Measurements from ENCODE around the gene CFAP206. TPM values are rescaled to one million over a fixed set of nuclear protein-coding genes. Genes with fewer than 3 reads are reported as not detected.
A peak's percentile ranks its signal among the peaks of the same experiment; 100 is the strongest.

Gene CFAP206
- total RNA-seq (under 1 TPM in 1 of 5 donors, not detected in 4; 0.35 TPM), total RNA-seq (0 to 0.20 (median 0) reads per million in 29 experiments)
- 0.15 TPM for total RNA-seq (2013)

GRCh38 chr6:87407901-87408720, at the start of gene CFAP206:
Gene CFAP206 (plus strand): TSS chr6:87407972. CDS start chr6:87409840, 1,868 bp downstream.
- H3K27me3 Mint-ChIP-seq: peaks cover 10% of the 10 kb centered on the region in 2 donors
- H3K4me1 Mint-ChIP-seq: peaks cover 5 to 7% (median 6%) of the 10 kb centered on the region in 3 donors
- Histone ChIP-seq H3K36me3 (ENCODE audit: control insufficient read depth in 2 of 2, extremely low read depth in 1 of 2, insufficient read depth in 1 of 2, low read length in 1 of 2) (no peaks in the 10 kb centered on the region), H3K4me1 (ENCODE audit: control insufficient read depth in 1 of 2, extremely low read depth in 1 of 2, insufficient read depth in 2 of 2, low read length in 2 of 2) (peaks cover 5 to 6% of the 10 kb centered on the region in 2 experiments), H3K27ac (ENCODE audit: low read length) (peak within 1 kb of the TSS; percentile 40), H3K4me3 (ENCODE audit: control insufficient read depth in 1 of 2, extremely low read depth in 1 of 2, low read length in 1 of 2) (peak within 1 kb of the TSS; percentile 89 to 92), H3K27me3 (replicated peaks in 1 of 2; ENCODE audit: control insufficient read depth in 2 of 2, extremely low read depth in 1 of 2, insufficient read depth in 2 of 2, low read length in 1 of 2) (peaks cover 4 to 10% of the 10 kb centered on the region in 2 experiments), H3K9me3 (no peaks in the 10 kb centered on the region)
- DNase-seq: peak; percentile 61 to 90 (median 73)
- under 1% methylated on average over 46 of the region's 82 CpGs for WGBS (ENCODE audit: insufficient coverage)
- ChIA-PET CTCF (interaction anchor here (0.7 to 1.5 kb wide), 3 partner anchors 15 to 462 kb away, joined by 6 to 10 read pairs (median 7); no protein-coding TSS in a partner anchor), POLR2A (interaction anchor here (0.5 to 1.5 kb wide), 8 partner anchors 17 to 1892 kb away, joined by 3 to 14 read pairs (median 4); partner anchors contain the start of gene PNRC1 (in 1 of the 2))
- no peaks in the 10 kb centered on the region for H3K36me3 Mint-ChIP-seq
- ATAC-seq (replicated peaks in 1 of 4): peak; percentile 83 to 88 (median 86)
- no peaks in the 10 kb centered on the region for H3K9me3 Mint-ChIP-seq
- peak within 1 kb of the TSS; percentile 65 to 85 for H3K27ac Mint-ChIP-seq
- H3K4me3 Mint-ChIP-seq: peak within 1 kb of the TSS; percentile 83 to 86 (median 83)

GRCh38 chr6:87364602-87365252, 43.0 kb upstream of the CFAP206 start:
- ChIA-PET POLR2A (no interaction called here), CTCF (no interaction called here)
- Histone ChIP-seq H3K4me1 (ENCODE audit: control insufficient read depth in 1 of 2, extremely low read depth in 1 of 2, insufficient read depth in 2 of 2, low read length in 2 of 2) (no peaks in the 10 kb centered on the region), H3K9me3 (no peaks in the 10 kb centered on the region), H3K27ac (ENCODE audit: low read length) (no peak overlapping the region), H3K36me3 (ENCODE audit: control insufficient read depth in 2 of 2, extremely low read depth in 1 of 2, insufficient read depth in 1 of 2, low read length in 1 of 2) (no peaks in the 10 kb centered on the region), H3K27me3 (replicated peaks in 1 of 2; ENCODE audit: control insufficient read depth in 2 of 2, extremely low read depth in 1 of 2, insufficient read depth in 2 of 2, low read length in 1 of 2) (no peaks in the 10 kb centered on the region), H3K4me3 (ENCODE audit: control insufficient read depth in 1 of 2, extremely low read depth in 1 of 2, low read length in 1 of 2) (no peak overlapping the region)
- no peak overlapping the region for H3K4me3 Mint-ChIP-seq
- no peak for DNase-seq
- peaks cover 32% of the 10 kb centered on the region for H3K36me3 Mint-ChIP-seq
- peaks cover 9 to 12% (median 11%) of the 10 kb centered on the region in 3 donors for H3K9me3 Mint-ChIP-seq
- no peak for ATAC-seq (replicated peaks in 1 of 4)
- no CpG with 5 or more reads among the region's 5 CpGs for WGBS (ENCODE audit: insufficient coverage)
- no peaks in the 10 kb centered on the region for H3K4me1 Mint-ChIP-seq
- H3K27me3 Mint-ChIP-seq: no peaks in the 10 kb centered on the region
- no peak overlapping the region for H3K27ac Mint-ChIP-seq

GRCh38 chr6:87366072-87366827, 41.5 kb upstream of the CFAP206 start:
- Mint-ChIP-seq H3K9me3 (peaks cover 9 to 15% (median 12%) of the 10 kb centered on the region in 3 donors), H3K27ac (no peak overlapping the region), H3K4me1 (no peaks in the 10 kb centered on the region), H3K4me3 (no peak overlapping the region), H3K36me3 (peaks cover 28% of the 10 kb centered on the region), H3K27me3 (no peaks in the 10 kb centered on the region)
- WGBS (ENCODE audit: insufficient coverage): no CpG with 5 or more reads among the region's 4 CpGs
- ChIA-PET CTCF (no interaction called here), POLR2A (no interaction called here)
- Histone ChIP-seq H3K4me3 (ENCODE audit: control insufficient read depth in 1 of 2, extremely low read depth in 1 of 2, low read length in 1 of 2) (no peak overlapping the region), H3K4me1 (ENCODE audit: control insufficient read depth in 1 of 2, extremely low read depth in 1 of 2, insufficient read depth in 2 of 2, low read length in 2 of 2) (no peaks in the 10 kb centered on the region), H3K9me3 (no peaks in the 10 kb centered on the region), H3K27ac (ENCODE audit: low read length) (no peak overlapping the region), H3K27me3 (replicated peaks in 1 of 2; ENCODE audit: control insufficient read depth in 2 of 2, extremely low read depth in 1 of 2, insufficient read depth in 2 of 2, low read length in 1 of 2) (no peaks in the 10 kb centered on the region), H3K36me3 (ENCODE audit: control insufficient read depth in 2 of 2, extremely low read depth in 1 of 2, insufficient read depth in 1 of 2, low read length in 1 of 2) (no peaks in the 10 kb centered on the region)
- ATAC-seq (replicated peaks in 1 of 4): no peak
- DNase-seq: no peak

GRCh38 chr6:87366899-87367298, 40.9 kb upstream of the CFAP206 start:
- CTCF ChIA-PET: no interaction called here
- H3K9me3 Mint-ChIP-seq: peaks cover 9 to 15% (median 12%) of the 10 kb centered on the region in 3 donors
- no peaks in the 10 kb centered on the region for H3K4me1 Mint-ChIP-seq
- no peaks in the 10 kb centered on the region for H3K27me3 ChIP-seq (replicated peaks in 1 of 2; ENCODE audit: control insufficient read depth in 2 of 2, extremely low read depth in 1 of 2, insufficient read depth in 2 of 2, low read length in 1 of 2)
- no peaks in the 10 kb centered on the region for H3K4me1 ChIP-seq (ENCODE audit: control insufficient read depth in 1 of 2, extremely low read depth in 1 of 2, insufficient read depth in 2 of 2, low read length in 2 of 2)
- DNase-seq (no peak), ATAC-seq (replicated peaks in 1 of 4) (no peak)
- H3K27ac ChIP-seq (ENCODE audit: low read length): no peak overlapping the region
- H3K27ac Mint-ChIP-seq: no peak overlapping the region
- H3K36me3 Mint-ChIP-seq: peaks cover 23% of the 10 kb centered on the region
- H3K4me3 Mint-ChIP-seq: no peak overlapping the region
- POLR2A ChIA-PET: no interaction called here
- no peaks in the 10 kb centered on the region for H3K27me3 Mint-ChIP-seq
- no peak overlapping the region for H3K4me3 ChIP-seq (ENCODE audit: control insufficient read depth in 1 of 2, extremely low read depth in 1 of 2, low read length in 1 of 2)
- WGBS (ENCODE audit: insufficient coverage): no CpG with 5 or more reads among the region's 3 CpGs
- H3K9me3 ChIP-seq: no peaks in the 10 kb centered on the region
- no peaks in the 10 kb centered on the region for H3K36me3 ChIP-seq (ENCODE audit: control insufficient read depth in 2 of 2, extremely low read depth in 1 of 2, insufficient read depth in 1 of 2, low read length in 1 of 2)

- H3K36me3 Mint-ChIP-seq: peaks cover 15% of the 10 kb centered on the region
- no peak overlapping the region for H3K4me3 Mint-ChIP-seq
- WGBS (ENCODE audit: insufficient coverage): no CpG with 5 or more reads among the region's 2 CpGs
- no peaks in the 10 kb centered on the region for H3K36me3 ChIP-seq (ENCODE audit: control insufficient read depth in 2 of 2, extremely low read depth in 1 of 2, insufficient read depth in 1 of 2, low read length in 1 of 2)
- H3K9me3 Mint-ChIP-seq: peaks cover 0 to 9% (median 2%) of the 10 kb centered on the region in 3 donors
- DNase-seq: no peak
- no peak overlapping the region for H3K4me3 ChIP-seq (ENCODE audit: control insufficient read depth in 1 of 2, extremely low read depth in 1 of 2, low read length in 1 of 2)
- no peak overlapping the region for H3K27ac Mint-ChIP-seq
- no peaks in the 10 kb centered on the region for H3K4me1 Mint-ChIP-seq
- H3K27ac ChIP-seq (ENCODE audit: low read length): no peak overlapping the region
- no peak for ATAC-seq (replicated peaks in 1 of 4)
- ChIA-PET CTCF (no interaction called here), POLR2A (no interaction called here)
- H3K9me3 ChIP-seq: no peaks in the 10 kb centered on the region
- no peaks in the 10 kb centered on the region for H3K27me3 Mint-ChIP-seq
- no peaks in the 10 kb centered on the region for H3K4me1 ChIP-seq (ENCODE audit: control insufficient read depth in 1 of 2, extremely low read depth in 1 of 2, insufficient read depth in 2 of 2, low read length in 2 of 2)
- H3K27me3 ChIP-seq (replicated peaks in 1 of 2; ENCODE audit: control insufficient read depth in 2 of 2, extremely low read depth in 1 of 2, insufficient read depth in 2 of 2, low read length in 1 of 2): no peaks in the 10 kb centered on the region
These were observed 34.4 kb upstream of the CFAP206 start for GRCh38 chr6:87373377-87373776.

GRCh38 chr6:87375315-87375714, 32.5 kb upstream of the CFAP206 start:
- Mint-ChIP-seq H3K9me3 (peaks cover 0 to 3% (median 0%) of the 10 kb centered on the region in 3 donors), H3K27me3 (no peaks in the 10 kb centered on the region), H3K36me3 (peaks cover 9% of the 10 kb centered on the region), H3K4me1 (no peaks in the 10 kb centered on the region), H3K4me3 (no peak overlapping the region), H3K27ac (no peak overlapping the region)
- Histone ChIP-seq H3K4me3 (ENCODE audit: control insufficient read depth in 1 of 2, extremely low read depth in 1 of 2, low read length in 1 of 2) (no peak overlapping the region), H3K9me3 (no peaks in the 10 kb centered on the region), H3K27ac (ENCODE audit: low read length) (no peak overlapping the region), H3K27me3 (replicated peaks in 1 of 2; ENCODE audit: control insufficient read depth in 2 of 2, extremely low read depth in 1 of 2, insufficient read depth in 2 of 2, low read length in 1 of 2) (no peaks in the 10 kb centered on the region), H3K36me3 (ENCODE audit: control insufficient read depth in 2 of 2, extremely low read depth in 1 of 2, insufficient read depth in 1 of 2, low read length in 1 of 2) (no peaks in the 10 kb centered on the region), H3K4me1 (ENCODE audit: control insufficient read depth in 1 of 2, extremely low read depth in 1 of 2, insufficient read depth in 2 of 2, low read length in 2 of 2) (no peaks in the 10 kb centered on the region)
- DNase-seq: no peak
- no peak for ATAC-seq (replicated peaks in 1 of 4)
- ChIA-PET CTCF (no interaction called here), POLR2A (interaction anchor here (0.5 to 0.7 kb wide), 3 partner anchors 403 to 1488 kb away, joined by 3 to 8 read pairs (median 3); no protein-coding TSS in a partner anchor)
- no CpG with 5 or more reads among the region's 2 CpGs for WGBS (ENCODE audit: insufficient coverage)

Data from T-cell (primary cell).